HG02588 (cell line): ENCODE data around the gene TACC2.
A peak's percentile ranks its signal among the peaks of the same experiment; 100 is the strongest.
"Not testable (repeated sequence)": the region's sequence is repeated elsewhere in the genome, so short reads cannot be mapped to it uniquely, and the experiment has no call there.

Source experiments
- ATAC-seq: cut with Tn5 transposase; IDR thresholded peaks from one replicate; pipeline ENCODE4 v1.9.1; 2021; ENCODE audit warnings: mild to moderate bottlenecking, moderate library complexity; ENCODE audit not compliant: unreplicated experiment

Gene TACC2

DNA sequence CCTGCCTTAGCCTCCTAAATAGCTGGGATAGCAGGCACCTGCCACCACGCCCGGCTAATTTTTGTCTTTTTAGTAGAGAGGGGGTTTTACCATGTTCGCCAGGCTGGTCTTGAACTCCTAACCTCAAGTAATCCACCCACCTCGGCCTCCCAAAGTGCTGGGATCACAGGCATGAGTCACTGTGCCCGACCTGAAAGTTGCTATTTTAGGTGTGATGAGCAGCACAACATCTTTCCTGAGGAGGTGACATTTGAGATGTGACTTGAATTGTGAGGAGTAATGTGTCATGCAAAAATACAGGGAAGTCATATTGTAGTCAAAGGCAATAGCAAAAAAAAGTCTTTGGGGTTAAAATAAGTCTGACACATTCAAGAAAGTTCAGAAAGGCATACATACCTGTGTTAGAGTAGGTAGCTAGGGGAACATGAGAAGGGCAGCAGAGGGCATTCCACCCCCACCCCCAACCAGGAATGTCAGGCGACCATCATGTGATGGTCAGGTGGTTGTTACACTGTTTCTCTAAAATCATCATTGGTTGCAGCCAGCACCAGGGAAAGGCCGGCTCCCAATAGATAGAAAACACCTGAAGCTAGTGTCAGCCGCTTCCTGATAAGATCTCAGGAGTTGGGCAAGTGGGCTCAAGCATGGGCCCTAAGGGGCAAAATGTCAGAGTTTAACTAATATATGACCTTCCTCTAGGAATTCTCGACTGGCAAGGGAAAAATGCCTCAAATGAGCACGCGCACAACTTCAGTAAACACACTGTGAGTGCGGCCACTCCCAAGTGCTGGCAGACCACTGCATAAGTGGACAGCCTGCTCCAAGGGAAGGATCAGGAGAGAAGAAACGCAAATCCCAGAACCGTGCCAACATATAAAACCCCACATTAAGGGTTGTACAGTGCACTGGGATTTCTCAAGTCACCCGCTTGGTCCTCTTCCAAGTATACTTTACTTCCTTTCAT lies at the start of gene TACC2:
TSS of gene TACC2 (plus strand) at position 803 of the 964 bp plus-strand sequence. CDS start 32,819 bp downstream, outside the sequence.
- ATAC-seq = no peak

DNA sequence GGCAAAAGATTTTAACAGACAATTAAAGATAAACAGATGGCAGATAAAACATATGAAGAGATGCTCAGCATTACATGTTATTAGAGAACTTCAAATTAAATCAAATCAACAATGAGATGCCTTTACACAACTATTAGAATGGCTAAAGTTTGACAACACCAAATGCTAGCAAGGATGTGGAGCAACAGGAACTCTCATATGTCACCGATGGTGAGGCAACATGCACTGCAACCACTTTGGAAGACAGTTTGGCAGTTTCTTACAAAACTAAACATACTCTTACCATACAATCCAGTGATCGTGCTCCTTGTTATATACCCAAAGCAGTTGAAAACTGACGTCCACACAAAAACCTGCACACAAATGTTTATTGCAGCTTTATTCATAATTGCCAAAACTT lies 47.4 kb upstream of the TACC2 start:
- ATAC-seq = no peak

GRCh38 chr10:121942749-121943416 lies 46.1 kb upstream of the TACC2 start:
- ATAC-seq = no peak

DNA sequence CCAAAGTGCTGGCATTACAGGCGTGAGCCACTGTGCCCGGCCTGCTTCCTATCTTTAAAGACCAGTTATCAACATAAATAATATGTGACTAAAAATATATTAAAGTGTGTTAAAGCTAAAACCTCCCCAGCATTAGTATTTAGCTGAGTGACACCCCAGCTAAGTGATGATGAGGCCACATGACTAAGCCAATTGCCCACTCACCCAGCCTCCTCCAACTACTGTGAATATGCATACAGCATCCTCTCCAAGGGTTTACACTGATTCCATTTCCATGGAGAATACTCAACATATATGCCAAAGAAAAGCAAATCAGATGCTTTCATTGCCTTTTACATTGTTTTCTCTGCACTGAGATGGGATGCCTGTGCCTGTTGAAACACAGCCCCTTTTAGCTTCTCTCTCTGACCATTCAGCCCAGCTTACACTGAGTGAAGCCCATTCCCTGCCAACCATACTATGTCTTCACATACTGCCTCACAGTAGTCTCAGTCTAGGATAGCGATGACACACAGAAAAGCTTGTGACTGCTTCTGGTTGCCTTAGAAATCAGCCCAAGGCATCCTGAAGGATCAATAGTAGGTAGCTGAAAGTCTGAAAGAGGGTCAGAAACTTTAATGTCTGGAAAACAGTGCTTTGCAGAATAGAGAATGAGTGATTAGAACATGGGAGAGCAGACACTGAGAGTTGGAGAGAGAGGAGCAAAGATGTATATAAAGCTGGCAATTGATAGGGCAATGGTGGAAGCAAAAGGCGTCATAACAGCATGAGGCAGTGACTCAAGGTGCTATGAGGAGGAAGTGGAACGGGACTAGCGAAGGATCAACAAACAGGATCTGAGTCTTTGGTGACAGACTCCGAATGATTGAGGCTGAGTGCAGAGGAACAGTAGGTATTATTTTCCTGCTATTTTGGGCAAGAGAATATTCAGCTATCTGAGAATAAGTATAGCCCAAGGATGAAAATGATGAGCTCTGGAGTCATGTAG lies 41.3 kb upstream of the TACC2 start:
- ATAC-seq = no peak

DNA sequence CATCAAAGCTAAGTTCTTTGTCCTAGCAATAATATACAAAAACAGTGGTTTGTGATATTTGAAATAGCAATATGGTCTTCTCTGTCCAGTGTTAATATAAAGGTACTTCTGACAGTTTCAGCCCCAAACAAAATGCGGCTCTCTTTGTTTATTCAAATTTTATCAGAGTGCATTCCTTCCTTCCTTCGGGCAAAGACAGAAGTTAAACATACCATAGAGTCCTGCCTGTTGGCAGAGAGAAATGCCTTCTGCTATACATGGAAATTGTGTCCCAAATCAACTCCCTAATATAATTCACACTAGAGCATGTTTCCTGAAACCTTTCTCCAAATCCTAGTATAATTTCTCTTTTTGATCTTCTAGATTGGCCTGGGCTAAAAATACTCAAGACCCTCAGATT lies 39.9 kb upstream of the TACC2 start:
- no peak for ATAC-seq

DNA sequence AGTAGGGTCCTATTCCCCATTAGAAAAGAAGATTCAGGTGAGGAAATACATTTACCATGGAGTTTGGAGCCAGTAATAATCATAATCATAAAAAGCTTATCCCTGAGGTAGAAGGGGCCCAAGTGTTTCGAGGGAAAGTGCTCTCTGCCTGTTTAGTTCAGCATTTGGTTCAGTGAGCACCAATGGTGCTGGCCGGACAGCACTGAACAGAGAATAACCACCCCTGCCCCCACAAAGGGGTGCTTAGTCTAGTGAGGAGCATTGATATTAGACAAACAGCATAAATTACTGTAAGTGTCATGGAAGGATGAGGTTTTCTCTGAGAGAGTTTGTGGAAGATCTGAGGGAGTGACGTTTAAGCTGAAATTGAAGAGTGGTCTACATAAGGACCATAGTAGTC lies 39.5 kb upstream of the TACC2 start:
- no peak for ATAC-seq

DNA sequence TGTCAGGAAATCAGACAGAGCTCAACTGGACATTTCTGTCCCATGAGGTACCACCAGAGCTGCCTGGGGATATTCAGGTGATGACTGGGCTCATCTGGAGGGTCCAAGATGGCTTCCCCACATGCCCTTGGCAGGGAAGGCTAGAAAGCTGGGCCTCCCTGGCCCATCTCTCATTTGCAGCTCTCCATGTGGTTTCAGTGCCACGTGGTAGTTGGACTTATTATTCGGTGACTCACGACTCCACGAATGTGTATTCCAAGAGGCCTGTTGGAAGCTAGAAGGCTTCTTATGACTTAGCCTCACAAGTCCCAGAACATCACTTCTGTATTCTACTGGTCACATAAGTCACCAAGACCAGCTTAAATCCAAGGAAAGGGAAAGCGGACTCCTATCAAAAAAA lies 36.7 kb upstream of the TACC2 start:
- no peak for ATAC-seq

DNA sequence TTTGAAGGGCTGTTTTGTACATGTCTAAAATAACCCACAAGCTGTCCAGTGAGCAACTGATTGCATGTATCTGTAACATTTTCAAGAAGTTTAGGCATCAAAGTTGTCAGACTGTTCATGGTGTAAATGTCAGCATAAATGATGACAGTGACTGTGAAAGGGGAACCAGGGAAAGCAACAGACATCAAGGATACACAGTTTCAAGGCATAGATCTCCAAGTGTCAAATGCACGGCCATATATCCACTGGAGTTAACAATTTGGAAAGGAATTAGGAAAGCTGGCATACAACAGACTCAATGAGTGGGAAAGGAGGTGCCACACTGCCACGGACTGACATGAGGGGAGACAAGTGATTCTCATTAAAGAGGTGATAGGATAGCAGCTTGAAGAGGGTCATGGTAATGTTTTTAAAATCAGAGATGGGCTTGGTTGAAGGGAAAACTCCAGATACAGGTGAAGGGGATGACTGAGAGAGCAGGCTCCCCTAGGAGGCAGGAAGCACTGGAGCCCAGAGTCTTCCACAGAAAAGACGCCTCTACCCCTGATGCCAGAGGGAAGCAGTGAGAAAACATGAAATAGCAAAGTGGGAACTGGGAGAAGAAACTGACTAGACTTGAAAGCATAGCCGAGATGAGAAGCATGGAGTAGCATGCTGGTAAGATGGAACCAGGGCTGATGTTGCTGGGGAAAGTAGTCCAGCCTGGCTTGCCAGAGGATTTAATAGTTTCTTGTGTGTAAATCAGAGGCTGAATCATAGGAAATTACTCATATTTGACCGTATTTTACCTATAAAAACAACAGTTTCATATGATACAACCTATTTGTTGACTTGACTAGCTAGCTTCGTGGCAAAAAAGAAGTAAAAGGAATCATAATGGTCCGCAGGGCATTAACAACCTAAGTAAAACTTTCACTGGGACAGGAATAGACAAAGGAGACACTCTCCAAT lies 32.6 kb upstream of the TACC2 start:
- ATAC-seq = no peak

DNA sequence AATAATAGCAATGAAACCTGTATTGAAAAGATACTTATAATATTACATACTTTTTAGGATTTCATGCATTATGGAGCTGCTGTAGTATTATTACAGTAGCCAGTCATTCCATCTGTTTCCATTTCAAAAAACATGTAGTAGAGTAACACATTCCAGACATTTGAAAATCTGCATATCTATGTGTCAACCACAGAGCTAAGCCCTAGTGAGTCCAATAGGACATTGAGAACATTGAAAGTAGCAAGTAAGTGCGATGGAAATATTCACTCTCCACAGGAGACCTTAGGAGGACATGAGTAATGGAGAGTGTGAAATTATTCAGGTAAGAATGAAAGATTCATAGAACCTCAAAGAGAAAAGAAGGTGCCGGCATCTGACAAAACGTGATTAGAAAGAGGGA lies 29.3 kb upstream of the TACC2 start:
- no peak for ATAC-seq

DNA sequence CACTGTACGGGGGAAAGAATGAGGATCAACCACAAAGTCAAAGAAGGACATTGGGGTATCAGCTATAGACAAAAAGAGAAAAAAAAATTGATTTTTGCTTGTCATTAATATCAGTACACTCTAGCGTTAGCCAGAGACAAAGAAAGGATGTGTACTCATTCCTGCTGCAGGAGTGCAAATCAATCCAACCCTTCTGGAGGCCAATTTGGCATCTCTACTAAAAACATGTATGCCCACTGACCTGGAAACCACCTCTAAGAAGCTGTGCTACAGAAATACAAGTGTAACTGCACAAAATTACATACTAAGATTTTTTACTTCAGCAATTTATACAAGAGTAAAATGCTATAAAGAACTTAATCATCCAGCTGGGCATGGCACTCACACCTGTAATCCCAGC lies 27.5 kb upstream of the TACC2 start:
- no peak for ATAC-seq

DNA sequence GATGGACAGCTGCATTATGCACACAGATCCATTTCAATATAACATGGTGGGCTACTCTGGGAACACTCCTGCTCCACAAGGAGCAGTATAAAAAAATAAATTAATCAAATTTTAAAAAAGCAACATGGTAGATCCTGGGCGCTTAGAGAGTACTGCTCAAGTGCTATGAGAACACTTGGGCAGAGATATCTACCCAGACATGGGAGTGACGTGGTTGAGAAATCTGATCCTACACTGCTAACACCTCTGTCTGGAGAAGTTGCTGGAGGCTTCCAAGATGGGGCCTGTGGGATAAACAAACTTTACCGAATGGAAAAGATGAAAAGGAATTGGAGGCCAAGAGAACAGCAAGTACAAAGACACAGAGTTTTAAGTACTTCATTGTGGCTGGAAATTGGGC lies 23.0 kb upstream of the TACC2 start:
- ATAC-seq = no peak

GRCh38 chr10:121969086-121969485 lies 19.9 kb upstream of the TACC2 start:
- ATAC-seq = not testable (repeated sequence)

GRCh38 chr10:121974019-121974534 lies 14.9 kb upstream of the TACC2 start:
- peak; percentile 21 for ATAC-seq

DNA sequence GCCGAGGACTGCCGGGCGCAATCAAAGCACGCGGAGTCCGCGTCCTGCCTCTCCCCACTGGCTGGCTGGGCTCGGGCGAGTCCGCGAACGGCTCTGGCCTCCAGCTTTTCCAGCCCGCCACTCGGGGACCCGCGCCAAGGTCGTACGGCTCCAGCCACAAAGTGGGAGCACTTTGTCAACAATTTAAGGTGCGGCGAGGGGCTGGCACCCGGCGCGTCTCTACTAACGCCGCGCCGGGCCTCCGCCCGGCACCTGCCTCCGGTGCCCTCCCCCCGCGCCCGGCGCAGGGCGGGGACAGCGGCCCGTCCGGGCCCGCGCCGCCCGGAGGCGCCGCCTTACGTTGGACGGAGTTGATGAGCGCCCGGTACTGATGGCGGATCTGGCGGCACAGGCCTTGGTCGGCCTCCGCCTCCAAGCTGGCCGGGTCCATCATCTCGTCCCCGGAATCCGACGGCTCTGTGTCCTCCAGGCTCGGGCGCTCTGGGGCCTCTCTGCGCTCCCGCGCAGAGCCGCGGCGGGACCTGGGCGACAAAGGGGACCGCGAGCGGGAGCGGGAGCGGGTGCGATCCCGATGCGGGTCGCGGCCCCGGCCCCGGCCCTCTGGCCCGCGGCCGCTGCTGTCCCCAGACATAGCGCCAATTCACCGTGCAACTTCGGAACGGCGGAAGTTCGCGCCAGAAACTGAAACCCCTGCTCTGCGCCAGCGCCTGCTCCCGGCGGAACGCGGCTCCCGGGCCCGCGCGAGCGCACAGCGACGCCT lies 14.2 kb upstream of the TACC2 start, which contains the start of gene NSMCE4A:
TSS of gene NSMCE4A (minus strand) at position 683 of the 760 bp plus-strand sequence. CDS start at position 631, 52 bp downstream.
- peak; percentile 87 for ATAC-seq

- ATAC-seq = no peak
These were observed 13.5 kb upstream of the TACC2 start for GRCh38 chr10:121975295-121976086.

DNA sequence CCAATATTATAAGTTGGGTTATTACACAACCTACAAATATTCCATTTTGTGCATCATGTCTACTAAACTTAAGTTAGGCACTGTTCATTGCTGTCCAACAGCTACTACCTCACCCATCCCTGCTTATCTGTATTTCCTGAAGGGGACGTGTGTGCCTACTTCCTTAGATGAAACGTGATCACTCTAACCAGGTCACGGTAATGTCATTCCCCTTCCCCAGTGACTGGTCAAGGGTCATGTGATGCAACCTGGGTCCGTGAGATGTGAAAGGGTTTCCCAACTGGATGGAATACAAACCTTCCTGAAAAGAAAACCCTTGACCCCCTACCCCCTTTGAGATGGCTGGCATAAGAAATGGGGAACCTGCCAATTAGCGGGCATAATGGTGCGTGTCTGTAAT lies 12.4 kb upstream of the TACC2 start:
- no peak for ATAC-seq

DNA sequence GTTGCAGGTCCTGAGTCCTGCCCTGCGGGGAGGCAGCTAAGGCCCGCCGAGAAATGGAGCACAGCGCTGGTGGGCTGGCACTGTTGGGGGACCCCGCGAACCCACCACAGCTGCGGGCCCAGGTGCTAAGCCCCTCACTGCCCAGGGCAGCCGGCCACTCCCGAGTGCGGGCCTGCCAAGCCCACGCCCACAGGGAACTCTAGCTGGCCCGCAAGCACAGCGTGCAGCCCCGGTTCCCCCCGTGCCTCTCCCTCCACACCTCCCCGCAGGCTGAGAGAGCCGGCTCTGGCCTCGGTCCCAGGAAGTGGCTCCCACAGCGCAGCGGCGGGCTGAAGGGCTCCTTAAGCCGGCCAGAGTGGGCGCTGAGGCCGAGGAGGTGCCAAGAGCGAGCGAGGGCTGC lies 10.5 kb upstream of the TACC2 start:
- ATAC-seq = no peak

DNA sequence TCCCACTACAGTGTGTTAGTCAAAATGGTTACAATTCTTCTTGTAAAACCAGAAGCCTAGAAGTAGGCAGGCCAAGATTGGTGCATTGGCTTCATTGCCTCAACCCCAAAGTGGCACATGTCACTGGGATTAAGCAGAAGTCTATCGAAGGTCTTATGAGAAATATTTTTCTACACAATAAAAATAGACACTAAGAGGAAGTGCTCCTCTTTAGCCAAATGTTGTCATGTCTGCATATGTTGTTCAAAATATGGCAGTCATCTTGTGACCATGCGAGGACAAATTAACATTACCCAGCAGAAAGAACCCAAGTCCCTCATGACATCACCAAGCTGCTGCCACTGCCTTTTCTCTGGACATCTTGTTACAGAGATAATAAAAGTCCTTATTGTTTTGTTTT lies 7.6 kb upstream of the TACC2 start:
- ATAC-seq = no peak
